ENCODE measurements around the gene HMOX1.
A peak's percentile ranks its signal among the peaks of the same experiment; 100 is the strongest.

The HMOX1 gene

DNA sequence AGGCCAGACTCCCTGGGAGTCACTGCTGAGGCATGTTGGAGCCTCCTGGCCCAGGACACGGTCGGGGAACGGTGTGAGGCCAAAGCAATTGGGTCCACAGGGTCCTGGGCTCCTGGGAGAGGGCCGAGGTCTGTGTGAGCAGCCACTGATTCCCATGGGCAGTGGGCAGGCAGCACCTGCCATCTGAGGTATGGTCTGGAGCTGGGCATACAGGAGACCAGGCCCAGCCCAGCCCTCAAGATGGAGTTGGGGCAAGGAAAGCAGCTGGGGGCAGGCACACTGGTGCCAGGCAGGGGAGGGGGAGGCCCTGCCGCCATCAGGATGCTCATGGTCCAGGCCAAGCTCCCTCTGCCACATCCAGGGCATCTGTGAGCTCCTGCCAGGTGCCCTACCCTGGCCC is 32.2 kb upstream of the HMOX1 start:
- POLR2A ChIA-PET = no interaction called here
- DNase-seq (ENCODE audit: low read depth, low spot score) = no peak
- no peak overlapping the region for H3K4me3 ChIP-seq (ENCODE audit: low read depth, low read length)
- TF ChIP-seq, protein P1, sequence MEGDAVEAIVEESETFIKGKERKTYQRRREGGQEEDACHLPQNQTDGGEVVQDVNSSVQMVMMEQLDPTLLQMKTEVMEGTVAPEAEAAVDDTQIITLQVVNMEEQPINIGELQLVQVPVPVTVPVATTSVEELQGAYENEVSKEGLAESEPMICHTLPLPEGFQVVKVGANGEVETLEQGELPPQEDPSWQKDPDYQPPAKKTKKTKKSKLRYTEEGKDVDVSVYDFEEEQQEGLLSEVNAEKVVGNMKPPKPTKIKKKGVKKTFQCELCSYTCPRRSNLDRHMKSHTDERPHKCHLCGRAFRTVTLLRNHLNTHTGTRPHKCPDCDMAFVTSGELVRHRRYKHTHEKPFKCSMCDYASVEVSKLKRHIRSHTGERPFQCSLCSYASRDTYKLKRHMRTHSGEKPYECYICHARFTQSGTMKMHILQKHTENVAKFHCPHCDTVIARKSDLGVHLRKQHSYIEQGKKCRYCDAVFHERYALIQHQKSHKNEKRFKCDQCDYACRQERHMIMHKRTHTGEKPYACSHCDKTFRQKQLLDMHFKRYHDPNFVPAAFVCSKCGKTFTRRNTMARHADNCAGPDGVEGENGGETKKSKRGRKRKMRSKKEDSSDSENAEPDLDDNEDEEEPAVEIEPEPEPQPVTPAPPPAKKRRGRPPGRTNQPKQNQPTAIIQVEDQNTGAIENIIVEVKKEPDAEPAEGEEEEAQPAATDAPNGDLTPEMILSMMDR (IDR thresholded peaks at IDR 0.05; ENCODE audit: insufficient read depth, low read length, missing control alignments) = no peak
- CTCF ChIA-PET = interaction anchor here (0.6 to 5.8 kb wide), 7 partner anchors 11 to 279 kb away, joined by 3 to 53 read pairs (median 3); no protein-coding TSS in a partner anchor

DNA sequence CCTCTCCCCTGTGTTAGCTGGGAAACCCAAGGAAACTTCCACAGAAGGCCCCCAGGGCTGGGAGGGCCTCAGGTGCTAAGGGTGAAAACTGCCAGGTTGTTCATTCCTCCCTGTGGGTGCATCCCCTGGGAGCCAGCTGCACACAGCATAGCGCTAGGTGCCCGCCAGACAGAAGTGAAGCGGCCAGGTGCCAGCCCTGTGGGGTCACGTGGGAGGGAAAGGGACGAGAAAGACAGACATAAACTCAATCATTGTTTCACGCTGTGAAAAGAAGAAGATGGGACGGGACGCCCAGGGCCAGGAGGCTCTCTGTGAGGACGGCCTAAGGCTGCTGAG is 31.6 kb upstream of the HMOX1 start:
- POLR2A ChIA-PET = no interaction called here
- TF ChIP-seq, protein P1 (IDR thresholded peaks at IDR 0.05; ENCODE audit: insufficient read depth, low read length, missing control alignments) = no peak
- CTCF ChIA-PET = interaction anchor here (0.7 to 5.8 kb wide), 9 partner anchors 10 to 278 kb away, joined by 3 to 53 read pairs (median 6); partner anchors contain the start of gene MB
- H3K4me3 ChIP-seq (ENCODE audit: low read depth, low read length) = no peak overlapping the region
- DNase-seq (ENCODE audit: low read depth, low spot score) = no peak

DNA sequence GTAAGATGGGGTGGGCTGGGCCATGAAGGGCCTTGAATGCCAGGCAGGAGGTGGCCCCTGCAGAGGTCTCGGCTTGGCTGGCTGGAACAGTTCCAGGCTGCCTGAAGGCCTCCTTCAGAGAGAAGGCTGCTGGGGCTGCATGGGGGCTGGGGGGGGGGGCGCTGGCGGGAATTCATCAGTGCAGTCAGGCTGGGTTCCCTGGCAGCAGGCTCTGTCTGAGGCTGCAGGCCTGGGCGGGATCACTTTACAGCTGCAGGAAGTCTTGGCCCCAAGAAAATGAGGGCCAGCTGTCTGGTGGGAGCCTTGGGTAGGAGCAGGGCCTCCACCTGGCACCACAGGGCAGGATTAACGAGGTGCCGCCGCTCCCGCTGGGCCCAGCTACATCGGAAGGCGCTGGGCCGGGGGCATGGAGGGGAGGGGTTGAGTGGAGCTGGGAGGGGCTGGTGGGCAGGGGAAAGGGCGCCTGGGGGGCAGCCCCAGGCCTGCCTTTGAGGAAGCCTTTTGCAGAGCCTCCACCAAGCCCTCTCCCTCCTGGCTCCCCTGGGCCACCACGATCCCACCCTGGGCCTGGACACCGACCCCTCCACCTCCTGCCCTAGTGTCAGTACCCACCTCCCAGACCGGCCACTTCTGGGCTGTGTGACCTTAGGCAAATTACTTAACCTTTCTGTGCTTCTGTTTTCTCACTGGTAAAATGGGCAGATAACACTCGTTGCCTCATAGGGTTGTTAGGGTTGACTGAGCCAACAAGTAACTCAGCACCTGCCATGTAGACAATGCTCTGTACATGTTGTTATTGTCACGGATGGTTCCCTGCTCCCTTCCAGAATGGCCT is 31.0 kb upstream of the HMOX1 start:
- ChIA-PET CTCF (interaction anchor here (0.6 to 5.8 kb wide), 21 partner anchors 10 to 276 kb away, joined by 3 to 53 read pairs (median 6); partner anchors contain the start of genes HMOX1 and MB), POLR2A (no interaction called here)
- TF ChIP-seq, protein P1 (IDR thresholded peaks at IDR 0.05; ENCODE audit: insufficient read depth, low read length, missing control alignments) = no peak
- no peak for DNase-seq (ENCODE audit: low read depth, low spot score)
- H3K4me3 ChIP-seq (ENCODE audit: low read depth, low read length) = no peak overlapping the region

DNA sequence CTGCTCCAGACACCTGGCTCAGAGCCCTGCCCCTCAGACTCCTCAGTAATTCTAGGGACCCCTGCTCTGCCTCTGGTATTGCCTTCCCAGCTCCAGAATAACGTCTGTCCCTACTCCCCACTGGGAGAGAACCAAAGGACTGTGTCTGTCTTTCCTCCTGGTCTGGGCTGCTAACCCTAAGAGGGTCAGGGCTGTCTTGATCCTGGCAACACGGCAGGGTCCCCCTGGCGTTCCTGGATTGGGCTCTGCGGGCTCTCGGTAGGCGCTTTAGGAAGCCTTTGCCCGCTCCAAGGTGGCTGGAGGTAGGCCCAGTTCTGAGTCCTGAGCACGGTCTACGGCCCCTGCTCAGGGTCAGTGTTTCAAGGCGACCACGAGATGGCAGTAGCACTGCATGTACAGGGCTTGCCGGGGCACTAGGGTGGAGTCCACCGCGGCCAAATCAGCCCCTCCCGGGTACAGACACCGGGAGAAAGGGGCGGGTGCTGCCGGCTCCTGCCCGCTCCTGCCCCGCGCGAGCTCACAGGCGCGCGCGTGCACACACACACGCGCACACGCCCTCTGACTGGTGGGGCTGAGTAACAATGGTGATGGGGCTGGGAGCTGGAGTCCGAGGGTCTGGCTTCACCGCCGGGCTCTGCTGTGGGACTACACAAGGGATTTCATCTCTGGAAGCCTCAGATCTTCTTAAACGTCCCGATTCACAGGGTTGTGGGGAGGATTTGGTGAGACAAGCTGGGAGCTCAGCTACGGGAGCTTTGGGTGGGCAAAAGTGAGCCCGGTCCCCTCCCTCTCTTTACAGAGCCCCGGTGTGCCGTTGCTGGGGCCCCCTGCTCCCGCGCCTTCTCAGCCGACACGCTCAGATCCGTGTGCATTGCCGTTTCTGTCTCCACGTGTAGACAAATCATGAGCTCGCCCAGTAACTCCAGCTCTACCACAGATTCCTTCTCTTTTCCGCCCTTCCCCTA is 30.1 kb upstream of the HMOX1 start:
- peak; percentile 56 for DNase-seq (ENCODE audit: low read depth, low spot score)
- CTCF ChIA-PET = interaction anchor here (0.6 to 5.8 kb wide), 41 partner anchors 9 to 785 kb away, joined by 3 to 53 read pairs (median 5); partner anchors contain the start of genes HMOX1 and MB
- POLR2A ChIA-PET = interaction anchor here (0.6 to 1.0 kb wide), 3 partner anchors 20 to 51 kb away, joined by 3 to 7 read pairs (median 3); partner anchors contain the start of gene TOM1
- peak overlapping the region; percentile 69 for H3K4me3 ChIP-seq (ENCODE audit: low read depth, low read length)
- TF ChIP-seq, protein P1 (IDR thresholded peaks at IDR 0.05; ENCODE audit: insufficient read depth, low read length, missing control alignments) = peak; percentile 87

DNA sequence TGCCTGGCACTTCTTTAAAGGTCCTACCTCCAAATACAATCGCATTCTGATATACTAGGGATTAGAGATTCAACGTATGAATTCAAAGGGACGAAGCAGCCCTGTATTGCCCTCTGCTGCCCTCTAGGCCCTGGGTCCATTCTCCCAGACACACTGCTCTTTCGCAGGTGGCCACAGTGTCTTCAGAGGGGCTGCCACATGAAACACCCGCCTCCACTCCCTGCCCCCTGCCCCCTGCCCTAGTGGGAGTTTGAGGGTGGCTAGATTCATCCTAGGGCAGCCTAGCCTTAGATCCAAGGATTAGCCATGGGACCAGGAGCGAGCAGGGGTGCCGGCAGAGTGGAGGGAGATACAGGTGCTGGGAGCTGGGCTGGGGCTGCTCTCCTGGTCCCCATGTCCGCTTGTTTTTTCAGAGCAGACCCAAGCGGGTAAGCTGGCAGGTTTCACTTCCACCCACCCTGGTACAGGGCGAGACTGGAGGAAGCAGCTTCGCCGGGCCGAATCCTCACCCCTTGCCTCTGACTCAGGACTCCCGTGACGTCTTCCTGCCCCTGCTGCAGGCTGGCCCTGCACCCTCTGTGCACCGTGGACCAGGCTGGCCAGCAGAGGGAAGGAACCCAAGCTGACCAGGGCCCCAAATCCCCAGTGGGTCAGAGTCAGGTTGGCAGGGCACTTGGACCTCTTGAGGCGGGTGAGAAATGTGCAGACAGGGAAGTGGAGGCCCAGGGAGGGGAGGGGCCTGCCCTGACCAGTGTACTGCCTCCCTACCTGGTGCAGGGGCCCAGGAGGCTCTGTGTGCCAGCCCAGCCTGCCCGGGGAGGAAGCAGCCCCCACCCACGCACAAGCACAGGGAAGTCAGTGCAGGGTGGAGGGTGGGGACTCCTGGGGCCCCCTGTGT is 28.4 kb upstream of the HMOX1 start:
- DNase-seq (ENCODE audit: low read depth, low spot score) = no peak
- no peak overlapping the region for H3K4me3 ChIP-seq (ENCODE audit: low read depth, low read length)
- ChIA-PET CTCF (interaction anchor here (1.1 to 4.5 kb wide), 5 partner anchors 10 to 285 kb away, joined by 3 to 45 read pairs (median 5); no protein-coding TSS in a partner anchor), POLR2A (interaction anchor here (1.5 kb wide), 1 partner anchor 24 kb away, joined by 3 read pairs; no protein-coding TSS in a partner anchor)
- TF ChIP-seq, protein P1 (IDR thresholded peaks at IDR 0.05; ENCODE audit: insufficient read depth, low read length, missing control alignments) = peak; percentile 6

Measured in AG04449 (cell line).